Mammary epithelial cell (primary cell): ENCODE data around the gene TPCN1.

Experiments used
- EZH2 ChIP-seq: IDR thresholded peaks from 2 replicates; pipeline ENCODE4 v1.6.1; 2012; ENCODE audit warnings: low read length, inconsistent platforms, borderline replicate concordance
- TF ChIP-seq, protein P1 (sequence below), 2 donors: IDR thresholded peaks in 1 of 2; conservative IDR thresholded peaks in 1 of 2; 2 replicates each; pipeline ENCODE4 v1.5.1; 2011 to 2012; ENCODE audit warnings: inconsistent platforms in 2 of 2, low read length in 2 of 2, mild to moderate bottlenecking in 2 of 2, control low read depth in 1 of 2, low read depth in 1 of 2; ENCODE audit not compliant: insufficient read depth in 1 of 2; ENCODE audit errors: extremely low read depth in 1 of 2

- TF ChIP-seq, protein P1, sequence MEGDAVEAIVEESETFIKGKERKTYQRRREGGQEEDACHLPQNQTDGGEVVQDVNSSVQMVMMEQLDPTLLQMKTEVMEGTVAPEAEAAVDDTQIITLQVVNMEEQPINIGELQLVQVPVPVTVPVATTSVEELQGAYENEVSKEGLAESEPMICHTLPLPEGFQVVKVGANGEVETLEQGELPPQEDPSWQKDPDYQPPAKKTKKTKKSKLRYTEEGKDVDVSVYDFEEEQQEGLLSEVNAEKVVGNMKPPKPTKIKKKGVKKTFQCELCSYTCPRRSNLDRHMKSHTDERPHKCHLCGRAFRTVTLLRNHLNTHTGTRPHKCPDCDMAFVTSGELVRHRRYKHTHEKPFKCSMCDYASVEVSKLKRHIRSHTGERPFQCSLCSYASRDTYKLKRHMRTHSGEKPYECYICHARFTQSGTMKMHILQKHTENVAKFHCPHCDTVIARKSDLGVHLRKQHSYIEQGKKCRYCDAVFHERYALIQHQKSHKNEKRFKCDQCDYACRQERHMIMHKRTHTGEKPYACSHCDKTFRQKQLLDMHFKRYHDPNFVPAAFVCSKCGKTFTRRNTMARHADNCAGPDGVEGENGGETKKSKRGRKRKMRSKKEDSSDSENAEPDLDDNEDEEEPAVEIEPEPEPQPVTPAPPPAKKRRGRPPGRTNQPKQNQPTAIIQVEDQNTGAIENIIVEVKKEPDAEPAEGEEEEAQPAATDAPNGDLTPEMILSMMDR (conservative IDR thresholded peaks at IDR 0.05 in 1 of 2, IDR thresholded peaks at IDR 0.05 in 1 of 2; ENCODE audit: extremely low read depth in 1 of 2, insufficient read depth in 1 of 2, low read depth in 1 of 2, low read length in 2 of 2), result no peak
- no peak for TF ChIP-seq EZH2
Measured at GRCh38 chr12:113329791-113330417, 108.6 kb downstream of the TPCN1 start.
